GM19035 (cell line): ENCODE results near the gene ACKR2.
"Not testable (repeated sequence)": the region's sequence is repeated elsewhere in the genome, so short reads cannot be mapped to it uniquely, and the experiment has no call there.

Source experiments
- ATAC-seq: cut with Tn5 transposase; IDR thresholded peaks from one replicate; pipeline ENCODE4 v1.9.1; 2021; ENCODE audit not compliant: unreplicated experiment

The ACKR2 gene

DNA sequence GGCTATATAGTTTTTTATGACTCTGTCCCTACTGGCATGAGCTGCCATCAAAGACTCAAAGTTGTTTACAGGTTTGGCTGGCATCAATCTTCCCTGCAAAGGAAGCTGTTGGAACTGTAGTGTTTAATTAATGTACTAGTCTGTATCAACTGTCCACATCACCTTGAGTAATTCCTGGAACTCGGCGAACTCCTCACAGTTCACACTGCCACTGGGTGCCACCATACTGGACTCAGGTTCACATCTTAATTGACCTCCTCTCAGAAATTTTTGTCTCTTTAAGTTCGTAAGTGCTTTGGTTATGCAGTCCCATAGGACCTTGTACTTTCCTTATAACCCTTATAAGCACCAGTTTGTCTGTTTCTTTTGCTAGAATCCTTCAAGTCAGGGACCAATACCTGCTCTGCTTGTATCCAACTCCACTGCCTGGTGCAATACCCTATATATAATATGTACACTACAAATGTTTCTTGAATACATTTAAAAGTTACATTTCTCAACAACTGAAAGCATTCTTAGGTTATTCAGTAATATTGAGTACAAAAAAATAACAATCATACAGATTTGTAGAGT is 8.1 kb upstream of the ACKR2 start:
- no peak for ATAC-seq

DNA sequence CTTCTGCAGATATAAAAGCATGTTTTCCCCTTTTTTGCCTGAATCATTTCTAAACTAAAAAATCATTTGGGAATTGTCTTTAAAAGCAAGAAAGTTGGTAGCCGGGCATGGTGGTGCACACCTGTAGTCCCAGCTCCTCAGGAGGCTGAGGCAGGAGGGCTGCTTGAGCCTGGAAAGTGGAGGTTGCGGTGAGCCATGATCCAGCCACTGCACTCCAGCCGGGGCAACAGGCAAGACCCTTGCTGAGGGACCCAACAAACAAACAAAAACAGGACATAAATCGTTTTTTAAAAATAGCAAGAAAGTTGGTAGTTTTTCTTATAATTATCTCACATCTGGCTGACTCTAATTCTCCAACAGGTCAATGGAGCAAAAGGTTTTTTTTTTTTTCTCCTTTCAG is 7.5 kb upstream of the ACKR2 start:
- ATAC-seq: no peak

DNA sequence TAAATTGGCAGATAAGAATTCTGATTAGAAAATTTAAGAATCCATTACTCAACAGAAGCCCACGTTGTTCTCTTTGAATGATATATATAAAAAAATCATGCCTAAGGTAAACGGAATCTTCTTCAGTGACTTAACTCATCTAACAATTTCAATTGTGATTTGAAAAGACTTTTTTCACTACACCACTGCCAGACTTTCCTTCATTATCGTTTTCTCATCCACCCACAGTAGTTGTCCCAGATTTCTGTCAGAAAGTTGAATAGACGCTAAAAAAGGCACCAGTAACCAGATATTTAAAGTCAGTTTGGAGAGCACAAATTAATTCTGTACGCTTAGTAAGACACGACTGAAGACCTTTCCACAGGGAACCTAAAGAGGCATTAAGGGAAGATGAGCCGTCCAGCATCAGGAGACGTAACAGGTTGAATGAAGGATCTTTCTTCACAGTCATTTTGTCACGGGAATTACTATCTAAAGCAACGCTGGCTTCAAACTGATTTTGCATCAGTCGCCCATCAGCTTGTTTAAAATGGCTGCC is 6.3 kb upstream of the ACKR2 start:
- ATAC-seq: no peak

DNA sequence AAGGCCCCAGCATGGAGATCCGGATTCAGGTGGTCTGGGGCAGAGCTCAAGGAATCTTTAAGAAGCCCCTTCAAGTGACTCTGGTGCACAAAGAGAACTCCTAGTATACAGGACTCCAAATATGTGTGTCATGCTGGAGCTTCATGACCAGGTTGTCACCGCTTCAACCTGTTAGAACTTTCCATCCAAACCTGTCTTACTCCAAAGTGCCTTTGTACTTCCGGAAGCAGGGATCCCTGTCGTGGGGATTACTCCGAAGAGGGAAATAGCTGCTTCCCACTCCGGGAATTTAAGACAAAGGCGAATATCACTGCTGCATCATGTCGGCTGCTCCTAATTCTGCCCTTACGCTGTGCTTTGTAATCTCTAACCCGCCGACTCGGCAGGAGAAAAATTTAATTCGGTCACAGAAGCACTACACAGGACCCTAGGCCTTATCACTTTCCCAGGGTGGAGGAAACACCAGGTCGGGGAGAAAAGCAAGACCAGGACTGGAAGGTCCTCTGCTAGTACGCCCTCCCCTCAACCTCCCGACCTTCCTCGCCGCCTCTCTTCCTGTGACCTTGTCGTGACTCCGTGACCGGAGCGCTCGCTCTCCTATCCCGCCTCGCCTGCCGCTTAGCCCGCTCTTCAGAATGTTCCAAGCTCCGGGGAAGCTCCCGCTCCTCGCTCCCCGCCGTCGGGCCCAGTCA is 5.7 kb upstream of the ACKR2 start:
- peak; percentile 30 for ATAC-seq

DNA sequence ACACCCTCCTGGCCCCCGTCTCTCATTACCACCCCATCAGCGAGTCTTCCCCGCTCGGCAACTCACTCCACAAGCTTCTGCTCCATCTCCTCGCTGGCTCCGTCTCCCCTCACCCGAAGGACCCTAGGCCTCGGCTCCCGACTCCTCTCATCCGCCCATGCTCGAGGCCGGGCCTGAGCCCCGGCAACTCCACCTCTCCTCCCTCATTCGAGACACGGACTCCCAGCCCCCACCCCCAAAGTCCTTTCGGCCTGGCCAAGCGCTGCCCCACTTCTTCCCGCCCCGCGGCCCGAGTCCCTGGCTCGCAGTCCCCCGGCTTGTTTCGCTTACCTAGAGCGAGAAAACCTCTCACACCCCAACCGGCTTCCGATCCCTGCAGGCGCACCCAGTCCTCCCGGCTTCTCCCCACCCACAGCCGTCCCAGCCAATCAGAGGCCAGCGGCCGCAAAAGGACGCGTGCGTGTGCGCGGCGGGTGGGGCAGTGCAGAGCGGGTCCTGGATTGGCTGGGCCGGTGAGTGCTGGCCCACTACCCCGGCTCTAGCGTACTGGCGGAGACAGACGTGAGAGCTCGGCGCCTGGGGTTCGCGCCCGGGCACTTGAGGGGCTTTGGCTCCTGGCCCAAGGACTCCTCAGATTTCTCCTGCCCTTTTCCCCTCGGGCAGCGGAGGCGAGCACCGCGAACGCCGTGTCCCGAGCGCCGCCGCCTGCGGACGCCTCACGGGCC is 5.0 kb upstream of the ACKR2 start, which contains the start of gene HIGD1A:
HIGD1A (minus strand) TSS at position 385 of the 725 bp plus-strand sequence. CDS start 10,237 bp downstream, outside the sequence.
- ATAC-seq: peak; percentile 99

DNA sequence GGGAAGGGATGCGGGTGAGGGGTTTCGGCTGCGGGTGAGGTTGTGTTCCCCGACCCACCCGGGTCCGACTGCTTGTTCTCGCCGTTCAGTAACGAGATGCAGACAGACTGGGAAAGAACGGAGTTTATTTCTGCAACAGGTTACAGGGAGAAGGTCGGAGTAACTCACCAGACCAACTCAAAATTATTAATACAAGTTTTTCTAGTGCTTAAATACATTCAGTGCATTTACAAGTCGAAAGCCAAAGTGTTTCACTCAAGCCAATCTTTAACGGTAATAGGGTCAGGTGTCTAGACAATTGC is 4.5 kb upstream of the ACKR2 start:
- ATAC-seq: peak; percentile 34

DNA sequence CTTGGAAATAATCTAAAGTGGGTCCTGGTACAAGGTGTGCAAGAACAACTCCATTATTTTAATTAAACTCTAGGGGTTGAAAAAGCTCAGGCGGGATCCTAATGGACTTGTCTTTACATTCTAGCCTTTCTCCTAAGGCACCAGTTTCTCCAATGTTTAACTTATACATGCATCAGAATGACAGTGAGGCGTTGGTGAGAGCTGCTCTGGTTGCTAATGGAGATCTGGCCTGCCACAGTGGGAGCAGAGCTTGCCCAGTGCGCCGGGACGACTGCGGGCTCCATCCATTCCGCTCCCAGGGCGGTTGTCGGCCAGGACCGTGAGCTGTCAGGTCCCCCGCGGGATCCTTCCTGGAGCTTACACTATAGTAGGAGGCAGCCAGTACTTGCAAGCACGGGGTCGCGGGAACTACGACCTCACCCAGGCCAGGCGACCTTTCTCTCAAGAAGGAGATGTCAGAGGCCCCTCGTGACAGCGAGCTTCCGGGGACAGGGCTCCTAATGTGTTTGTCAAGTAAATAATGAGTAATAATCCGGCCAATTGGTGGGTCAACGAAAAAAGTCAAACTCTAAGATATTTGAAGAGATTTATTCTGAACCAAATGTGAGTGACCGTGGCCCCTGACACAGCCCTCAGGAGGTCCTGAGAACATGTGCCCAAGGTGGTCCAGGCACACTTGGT is 4.0 kb upstream of the ACKR2 start:
- no peak for ATAC-seq

DNA sequence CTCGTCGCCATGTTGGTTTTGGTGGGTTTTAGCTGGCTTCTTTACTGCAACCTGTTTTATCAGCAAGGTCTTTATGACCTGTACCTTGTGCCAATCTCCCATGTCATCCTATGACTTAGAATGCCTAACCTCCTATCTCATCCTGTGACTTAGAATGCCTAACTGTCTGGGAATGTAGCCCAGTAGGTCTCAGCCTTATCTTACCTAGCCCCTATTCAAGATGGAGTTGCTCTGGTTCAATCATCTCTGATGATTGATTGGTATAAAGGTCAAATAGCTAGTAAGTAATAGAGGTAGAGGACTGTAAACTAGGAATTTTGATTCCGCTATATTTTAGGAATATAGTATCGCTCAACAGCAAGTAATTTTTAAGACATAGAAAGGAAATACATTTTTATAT is 1.3 kb upstream of the ACKR2 start:
- no peak for ATAC-seq

DNA sequence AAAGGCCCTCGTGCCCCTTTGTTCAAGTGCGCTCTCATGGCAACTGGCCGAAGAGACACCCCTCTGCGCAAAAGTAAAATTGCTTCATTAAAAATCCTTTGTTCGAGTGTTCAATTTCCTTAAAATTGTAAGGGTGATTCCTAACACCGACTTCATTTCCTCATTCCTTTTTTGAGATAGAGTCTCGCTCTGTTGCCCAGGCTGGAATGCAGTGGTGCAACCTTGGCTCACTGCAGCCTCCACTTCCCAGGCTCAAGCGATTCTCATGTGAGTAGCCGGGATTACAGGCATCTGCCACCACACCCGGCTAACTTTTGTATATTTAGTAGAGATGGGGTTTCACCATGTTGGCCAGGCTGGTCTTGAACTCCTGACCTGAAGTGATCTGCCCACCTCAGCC is 1.5 kb downstream of the ACKR2 start:
- not testable (repeated sequence) for ATAC-seq

DNA sequence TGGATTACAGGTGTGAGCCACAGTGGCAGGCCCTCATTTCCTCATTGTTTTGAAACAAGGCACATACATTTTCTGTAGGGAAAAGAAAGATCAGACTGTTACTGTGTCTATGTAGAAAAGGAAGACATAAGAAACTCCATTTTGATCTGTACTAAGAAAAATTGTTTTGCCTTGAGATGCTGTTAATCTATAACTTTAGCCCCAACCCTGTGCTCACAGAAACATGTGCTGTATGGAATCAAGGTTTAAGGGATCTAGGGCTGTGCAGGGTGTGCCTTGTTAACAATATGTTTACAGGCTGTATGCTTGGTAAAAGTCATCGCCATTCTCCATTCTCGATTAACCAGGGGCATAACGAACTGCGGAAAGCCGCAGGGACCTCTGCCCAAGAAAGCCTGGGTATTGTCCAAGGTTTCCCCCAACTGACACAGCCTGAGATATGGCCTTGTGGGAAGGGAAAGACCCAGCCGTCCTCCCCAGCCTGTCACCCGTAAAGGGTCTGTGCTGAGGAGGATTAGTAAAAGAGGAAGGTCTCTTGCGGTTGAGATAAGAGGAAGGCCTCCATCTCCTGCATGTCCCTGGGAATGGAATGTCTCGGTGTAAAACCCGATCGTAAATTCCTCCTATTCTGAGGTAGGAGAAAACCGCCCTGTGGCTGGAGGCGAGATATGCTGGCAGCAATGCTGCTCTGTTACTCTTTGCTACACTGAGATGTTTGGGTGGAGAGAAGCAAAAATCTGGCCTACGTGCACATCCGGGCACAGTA is 2.1 kb downstream of the ACKR2 start:
- not testable (repeated sequence) for ATAC-seq

DNA sequence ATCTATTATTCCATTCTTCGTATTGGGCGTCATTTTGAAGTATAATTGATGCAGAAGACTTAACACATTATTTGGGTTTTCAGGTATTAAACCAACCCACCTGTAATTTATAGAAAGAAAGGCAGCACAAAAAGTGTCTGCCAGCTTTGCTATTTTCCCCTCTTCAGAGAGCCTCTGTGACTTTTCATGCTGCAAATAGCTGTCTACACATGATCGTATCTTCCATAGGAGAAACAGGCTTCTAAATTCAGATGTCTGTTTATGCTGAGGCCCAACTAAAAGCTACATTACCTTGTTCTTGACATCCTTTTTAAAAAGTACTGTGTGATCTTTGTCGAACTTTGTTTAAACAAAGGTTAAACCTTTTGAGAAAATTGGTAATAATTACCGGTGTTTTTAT is 5.0 kb downstream of the ACKR2 start:
- no peak for ATAC-seq

DNA sequence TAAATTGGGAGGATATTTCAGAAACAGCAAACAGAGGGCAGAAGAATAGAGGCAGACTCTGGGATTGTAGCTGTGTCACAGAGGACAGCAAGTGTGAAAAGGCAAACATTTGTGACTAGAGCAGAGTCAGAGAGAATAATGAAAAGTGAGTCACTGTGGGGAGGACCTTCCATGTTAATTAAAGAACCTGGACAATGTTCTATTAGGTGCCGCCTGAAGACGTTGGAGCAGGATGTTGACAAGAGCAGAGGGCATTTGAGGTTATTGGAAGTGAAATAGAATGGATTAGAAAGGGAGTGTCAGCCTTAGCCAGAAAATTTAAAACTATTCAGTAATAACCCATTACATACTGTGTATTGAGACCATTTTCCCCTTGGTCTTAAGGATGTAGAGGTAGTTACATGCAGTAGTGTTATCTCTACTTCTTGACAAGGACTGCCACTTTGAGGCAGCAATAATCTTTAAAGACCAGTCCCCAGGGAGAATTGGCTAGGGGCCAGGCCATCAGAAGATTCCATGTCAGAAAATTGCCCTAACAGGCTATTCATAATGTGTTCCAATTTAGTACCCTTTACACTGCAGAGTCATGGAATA is 5.8 kb downstream of the ACKR2 start:
- ATAC-seq: no peak

DNA sequence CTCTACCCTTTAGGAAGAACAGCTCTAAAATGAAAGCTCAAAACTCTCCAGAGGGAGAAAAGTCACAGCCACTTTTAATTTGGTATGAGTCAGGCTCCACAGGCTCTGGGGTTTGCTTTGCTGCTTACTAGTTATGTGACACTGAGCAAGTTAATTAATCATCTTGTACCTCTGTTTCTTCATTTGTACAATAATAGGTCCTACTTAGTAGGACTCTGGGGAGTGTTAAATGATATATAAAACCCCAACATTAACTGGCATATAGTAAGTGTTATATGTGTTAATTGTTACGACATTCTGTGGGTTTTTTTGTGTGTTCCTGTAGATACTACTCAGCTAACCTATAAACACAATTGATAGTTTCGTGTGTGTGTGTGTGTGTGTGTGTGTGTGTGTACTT is 6.6 kb downstream of the ACKR2 start:
- no peak for ATAC-seq

DNA sequence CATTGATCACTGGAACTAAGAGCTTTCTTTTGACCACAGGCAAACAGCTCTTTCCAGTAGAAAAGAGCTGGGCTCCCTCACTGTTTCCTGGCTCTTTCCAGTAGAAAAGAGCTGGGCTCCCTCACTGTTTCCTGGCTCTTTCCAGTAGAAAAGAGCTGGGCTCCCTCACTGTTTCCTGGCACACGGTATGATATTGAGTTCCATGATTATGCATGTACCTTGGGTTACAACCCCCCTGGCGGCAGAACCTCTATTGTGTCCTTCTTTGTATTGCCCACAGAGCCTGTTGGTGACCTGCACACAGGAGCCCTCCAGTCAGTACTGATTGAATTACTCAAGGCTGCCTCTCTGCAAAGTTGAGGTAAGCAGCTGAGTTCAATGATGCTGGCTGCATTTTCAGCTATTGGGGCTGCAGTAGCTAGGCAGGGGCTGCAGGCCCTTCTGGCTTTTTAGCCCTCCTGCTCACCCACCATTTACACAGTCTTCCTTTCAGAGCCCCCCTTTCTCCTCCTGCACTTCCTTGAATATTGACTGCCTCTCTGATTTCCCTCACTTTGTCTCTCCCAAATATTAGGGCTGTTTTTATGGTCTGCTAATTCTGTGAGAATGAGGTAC is 10.2 kb downstream of the ACKR2 start:
- ATAC-seq: no peak

DNA sequence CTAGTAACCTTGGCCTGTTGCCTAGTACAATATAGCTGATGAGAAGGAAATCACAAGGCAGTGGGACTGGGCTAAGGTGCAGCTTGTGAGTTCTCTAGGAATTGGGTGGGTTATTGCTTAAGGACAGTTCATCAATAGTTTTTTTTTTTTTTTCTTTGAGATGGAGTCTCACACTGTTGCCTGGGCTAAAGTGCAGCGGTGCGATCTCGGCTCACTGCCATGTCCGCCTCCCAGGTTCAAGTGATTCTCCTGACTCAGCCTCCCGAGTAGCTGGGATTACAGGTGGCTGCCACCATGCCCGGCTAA is 11.5 kb downstream of the ACKR2 start:
- ATAC-seq: no peak

DNA sequence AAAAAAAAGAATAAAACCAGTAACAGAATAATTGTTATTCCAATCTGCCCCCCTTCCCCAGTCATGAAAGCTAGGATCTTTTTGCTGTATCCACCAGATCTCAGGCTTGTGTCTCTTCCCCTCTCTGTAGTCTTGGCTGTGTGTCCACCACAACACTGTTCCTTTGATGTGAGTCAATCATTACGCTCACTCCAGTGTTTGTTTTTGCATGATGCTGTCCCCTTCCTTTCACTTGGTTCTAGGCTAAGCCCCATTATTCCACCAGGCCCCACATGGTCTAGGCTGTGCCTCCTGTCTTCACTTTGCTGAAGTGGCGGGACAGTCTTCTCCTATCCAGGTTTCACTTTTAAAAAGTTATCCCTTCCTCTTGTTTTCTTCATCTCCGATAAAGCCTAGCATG is 13.6 kb downstream of the ACKR2 start:
- no peak for ATAC-seq

DNA sequence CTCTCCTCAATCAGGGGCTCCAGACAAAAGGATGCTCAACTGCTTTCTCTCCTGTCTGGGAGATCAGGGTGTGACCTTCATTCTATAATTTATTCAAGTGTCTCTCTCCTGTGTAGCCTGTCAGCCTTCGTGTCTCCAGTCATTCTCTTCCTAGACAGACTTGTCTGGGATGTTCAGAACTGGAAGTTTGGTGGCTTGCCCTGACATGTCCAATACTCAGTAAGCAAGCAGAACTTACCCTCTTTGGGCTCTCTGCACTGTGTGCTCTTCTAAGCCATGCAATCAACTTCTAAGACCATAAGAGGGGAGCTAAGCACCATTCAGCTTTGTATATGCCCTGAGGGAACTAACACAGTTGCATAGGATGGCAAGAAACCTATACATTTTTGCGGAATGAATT is 14.1 kb downstream of the ACKR2 start:
- no peak for ATAC-seq

DNA sequence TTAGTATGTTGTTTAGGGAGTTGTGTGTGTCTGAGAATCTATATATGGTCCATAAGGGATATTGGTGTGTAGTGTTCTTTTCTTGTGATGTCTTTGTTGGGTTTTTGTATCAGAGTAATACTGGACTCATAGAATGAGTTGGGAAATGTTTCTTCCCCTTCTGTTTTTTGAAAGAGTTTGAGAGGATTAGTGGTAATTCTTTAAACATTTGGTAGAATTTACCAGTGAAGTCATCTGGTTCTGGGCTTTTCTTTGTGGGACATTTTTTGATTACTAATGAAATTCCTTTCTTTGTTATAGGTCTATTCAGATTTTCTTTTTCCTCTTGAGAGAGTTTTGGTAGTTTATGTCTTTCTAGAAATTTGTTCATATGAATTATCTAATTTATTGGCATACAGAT is 16.9 kb downstream of the ACKR2 start:
- no peak for ATAC-seq

DNA sequence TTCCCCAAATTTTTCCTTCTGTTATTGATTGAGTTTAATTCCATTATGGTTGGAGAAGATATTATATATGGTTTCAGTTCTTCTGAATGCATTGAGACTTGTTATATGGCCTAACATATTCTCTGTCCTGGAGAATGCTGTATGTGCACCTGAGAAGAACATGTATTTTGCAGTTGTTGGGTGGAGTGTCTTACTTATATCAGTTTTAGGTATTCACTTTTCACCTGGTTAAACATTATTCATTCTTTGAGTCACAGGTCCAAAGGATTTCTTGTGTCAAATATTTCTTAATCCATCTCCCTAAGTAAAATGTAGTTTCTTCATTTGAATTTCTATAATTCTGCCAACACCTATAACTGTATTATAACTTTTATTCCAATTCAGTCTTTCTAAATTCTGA is 17.8 kb downstream of the ACKR2 start:
- no peak for ATAC-seq

DNA sequence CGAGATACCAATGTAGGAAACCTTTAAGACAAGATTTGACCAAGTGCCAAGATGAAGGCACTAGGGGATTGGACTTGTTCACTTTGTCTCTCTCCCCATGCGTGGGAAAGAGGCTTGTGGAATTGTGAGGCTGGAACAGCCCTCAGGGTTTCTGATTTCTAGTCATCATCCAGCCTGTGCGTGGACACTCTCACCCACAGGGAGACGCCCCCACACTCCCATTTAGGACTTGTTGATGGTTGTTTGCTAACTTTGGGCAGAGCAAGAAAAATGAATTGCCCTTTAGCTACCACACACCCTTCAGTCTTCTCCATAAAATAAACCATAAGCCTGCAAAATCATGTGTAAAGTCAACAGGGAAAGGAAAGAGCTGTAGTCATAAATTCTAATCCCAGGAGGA is 18.4 kb downstream of the ACKR2 start:
- ATAC-seq: no peak
